IPS-20b (cell line): ENCODE results near the gene C17orf113.

Experiments used
- H3K27ac ChIP-seq: one replicate; pipeline ENCODE4 v1.5.1; 2013; ENCODE audit warnings: low read length
- H3K27me3 ChIP-seq: 2 replicates; pipeline ENCODE4 v1.6.1; 2013; ENCODE audit warnings: mild to moderate bottlenecking, low read length, inconsistent platforms; ENCODE audit not compliant: insufficient read depth
- H3K36me3 ChIP-seq: 2 replicates; pipeline ENCODE4 v1.6.1; 2013; ENCODE audit warnings: low read depth, mild to moderate bottlenecking, inconsistent platforms, low read length, moderate library complexity; ENCODE audit not compliant: insufficient read depth
- H3K4me1 ChIP-seq: 2 replicates; pipeline ENCODE4 v1.6.1; 2013; ENCODE audit warnings: mild to moderate bottlenecking, control low read depth, inconsistent platforms, low read length, moderate library complexity; ENCODE audit not compliant: insufficient read depth
- H3K4me3 ChIP-seq: 2 replicates; pipeline ENCODE4 v1.5.1; 2013; ENCODE audit warnings: mild to moderate bottlenecking, low read length, inconsistent platforms
- H3K9ac ChIP-seq: 2 replicates; pipeline ENCODE4 v1.6.1; 2013; ENCODE audit warnings: low read depth, mild to moderate bottlenecking, inconsistent platforms, low read length, moderate library complexity
- H3K9me3 ChIP-seq: 2 replicates; pipeline ENCODE4 v1.6.1; 2013; ENCODE audit warnings: mild to moderate bottlenecking, low read depth, low read length, inconsistent platforms; ENCODE audit not compliant: insufficient read depth

Gene C17orf113

DNA sequence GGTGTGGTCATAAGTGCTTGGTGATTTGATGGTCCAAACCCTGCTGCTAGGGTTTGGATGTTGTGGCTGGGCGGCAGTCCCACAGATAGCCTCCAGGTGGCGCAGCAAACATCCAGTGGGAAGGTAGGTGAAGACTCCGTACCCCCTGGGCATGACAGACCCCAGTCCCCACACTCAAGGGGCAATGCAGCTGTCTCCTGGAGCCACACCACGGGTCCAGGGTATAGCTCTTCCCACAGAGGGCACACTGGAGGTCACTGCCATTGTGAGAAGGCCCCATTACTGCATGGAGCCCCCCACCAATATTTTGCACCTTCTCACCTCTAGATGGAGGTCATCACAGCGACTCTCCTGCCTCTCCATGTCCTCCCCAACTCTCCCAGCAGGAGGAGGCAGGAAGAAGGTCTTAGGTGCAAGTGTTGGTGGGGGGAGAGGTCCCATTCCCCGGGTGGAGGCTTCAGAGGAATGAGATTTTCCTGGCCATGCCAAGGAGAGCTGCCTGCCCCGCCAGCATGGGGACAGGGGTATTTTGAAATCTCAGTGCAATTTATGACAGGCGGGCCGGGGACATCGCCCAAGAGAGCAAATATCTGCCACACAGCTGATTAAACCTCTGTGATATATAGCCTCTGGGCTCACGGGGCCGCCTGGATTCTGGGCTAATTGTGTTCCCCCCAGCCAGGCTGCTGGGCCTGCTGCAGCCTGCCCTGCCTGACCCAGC lies 17.1 kb upstream of the C17orf113 start:
- H3K4me3 ChIP-seq = no peak overlapping the region

DNA sequence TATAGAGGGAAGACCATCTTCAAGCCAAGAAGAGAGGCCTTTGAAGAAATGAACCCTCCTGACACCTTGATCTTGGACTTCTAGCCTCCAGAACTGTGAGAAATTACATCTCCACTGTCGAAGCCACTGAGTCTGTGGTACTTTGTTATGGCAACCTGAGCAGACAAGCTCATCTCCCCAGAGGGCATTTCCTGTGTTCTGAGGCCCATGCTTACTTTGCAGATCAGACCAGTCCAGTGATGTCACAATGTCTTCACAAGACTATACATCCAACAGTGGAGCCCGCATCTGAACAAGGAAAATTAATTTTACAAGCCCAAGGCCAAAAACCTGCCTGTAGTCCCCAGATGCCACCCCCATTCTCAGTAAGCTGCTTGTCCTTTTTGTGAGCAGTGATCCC lies 14.8 kb upstream of the C17orf113 start:
- Histone ChIP-seq H3K4me1 (no peaks in the 10 kb centered on the region), H3K4me3 (no peak overlapping the region), H3K9me3 (no peaks in the 10 kb centered on the region), H3K27ac (no peak overlapping the region), H3K36me3 (no peaks in the 10 kb centered on the region), H3K9ac (no peak overlapping the region), H3K27me3 (no peaks in the 10 kb centered on the region)

More for the DNA sequence above, 17.1 kb upstream of the C17orf113 start:
- Histone ChIP-seq H3K27me3 (peaks cover 15% of the 10 kb centered on the region), H3K4me1 (peaks cover 5% of the 10 kb centered on the region; the same call in 1 of the 2 replicates), H3K9me3 (no peaks in the 10 kb centered on the region), H3K9ac (no peak overlapping the region), H3K36me3 (no peaks in the 10 kb centered on the region), H3K27ac (no peak overlapping the region)

GRCh38 chr17:42062681-42063080 lies 12.3 kb upstream of the C17orf113 start:
- Histone ChIP-seq H3K27ac (no peak overlapping the region), H3K9me3 (no peaks in the 10 kb centered on the region), H3K9ac (no peak overlapping the region), H3K36me3 (no peaks in the 10 kb centered on the region), H3K4me1 (no peaks in the 10 kb centered on the region), H3K4me3 (no peak overlapping the region), H3K27me3 (no peaks in the 10 kb centered on the region)

- no peaks in the 10 kb centered on the region for H3K4me1 ChIP-seq
- H3K27ac ChIP-seq = no peak overlapping the region
- no peak overlapping the region for H3K9ac ChIP-seq
Measured at GRCh38 chr17:42061646-42062487, 11.5 kb upstream of the C17orf113 start.

DNA sequence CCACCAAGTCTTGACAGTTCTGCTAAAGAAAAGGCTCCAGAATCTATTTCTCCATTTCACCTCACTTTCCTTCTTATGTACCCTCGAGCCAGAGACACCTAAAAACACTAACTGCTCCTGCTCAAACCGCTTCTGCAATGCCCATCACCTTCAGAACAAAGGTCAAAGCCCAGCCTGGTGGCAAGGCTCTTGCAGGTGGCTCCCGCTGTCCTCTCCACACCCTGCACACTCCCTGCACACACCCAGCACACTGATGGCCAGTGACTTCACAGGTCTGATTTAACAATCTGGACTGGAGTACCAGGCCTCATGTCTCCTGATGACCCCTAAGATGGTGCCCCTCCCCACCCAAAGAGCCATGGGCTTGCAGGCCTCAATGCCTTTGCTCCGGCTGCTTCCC lies 9.8 kb upstream of the C17orf113 start:
- H3K4me3 ChIP-seq = no peak overlapping the region
- H3K9ac ChIP-seq = no peak overlapping the region
- H3K4me1 ChIP-seq = peaks cover 3% of the 10 kb centered on the region; the same call in 1 of the 2 replicates
- H3K9me3 ChIP-seq = no peaks in the 10 kb centered on the region
- no peaks in the 10 kb centered on the region for H3K36me3 ChIP-seq
- no peaks in the 10 kb centered on the region for H3K27me3 ChIP-seq
- no peak overlapping the region for H3K27ac ChIP-seq

More at GRCh38 chr17:42061646-42062487, 11.5 kb upstream of the C17orf113 start:
- no peak overlapping the region for H3K4me3 ChIP-seq
- H3K27me3 ChIP-seq = no peaks in the 10 kb centered on the region
- no peaks in the 10 kb centered on the region for H3K36me3 ChIP-seq
- no peaks in the 10 kb centered on the region for H3K9me3 ChIP-seq

DNA sequence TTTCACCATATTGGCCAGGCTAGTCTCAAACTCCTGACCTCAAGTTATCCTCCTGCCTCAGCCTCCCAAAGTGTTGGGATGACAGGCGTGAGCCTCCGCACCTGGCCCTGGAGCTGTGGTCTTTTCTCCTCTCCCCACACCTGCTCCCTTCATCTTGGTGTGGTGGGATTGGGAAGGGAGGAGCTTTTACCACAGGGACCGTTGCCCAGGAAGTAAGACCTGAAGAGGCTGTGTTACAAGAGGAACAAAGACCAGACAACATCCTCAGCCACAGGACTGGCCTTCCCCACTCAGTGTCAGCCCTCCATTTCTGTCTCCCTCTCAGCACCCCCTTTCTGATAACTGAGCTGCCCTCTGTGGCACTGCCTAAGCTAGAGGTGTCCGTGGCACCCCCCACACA lies 9.4 kb upstream of the C17orf113 start:
- Histone ChIP-seq H3K4me1 (peaks cover 6% of the 10 kb centered on the region; the same call in 1 of the 2 replicates), H3K9ac (no peak overlapping the region), H3K36me3 (no peaks in the 10 kb centered on the region), H3K4me3 (no peak overlapping the region), H3K9me3 (no peaks in the 10 kb centered on the region), H3K27ac (no peak overlapping the region), H3K27me3 (no peaks in the 10 kb centered on the region)

- Histone ChIP-seq H3K36me3 (no peaks in the 10 kb centered on the region), H3K27me3 (peaks cover 13% of the 10 kb centered on the region; the same call in 1 of the 2 replicates), H3K9ac (no peak overlapping the region), H3K27ac (no peak overlapping the region), H3K4me1 (peaks cover 10% of the 10 kb centered on the region; the same call in 1 of the 2 replicates), H3K9me3 (no peaks in the 10 kb centered on the region), H3K4me3 (no peak overlapping the region)
Measured at GRCh38 chr17:42058063-42058462, 7.7 kb upstream of the C17orf113 start.

- Histone ChIP-seq H3K27ac (no peak overlapping the region), H3K9ac (no peak overlapping the region), H3K27me3 (peaks cover 26% of the 10 kb centered on the region; the same call in 1 of the 2 replicates), H3K36me3 (no peaks in the 10 kb centered on the region), H3K9me3 (no peaks in the 10 kb centered on the region), H3K4me3 (no peak overlapping the region), H3K4me1 (peaks cover 11% of the 10 kb centered on the region)
Measured at GRCh38 chr17:42056635-42057034, 6.2 kb upstream of the C17orf113 start.

DNA sequence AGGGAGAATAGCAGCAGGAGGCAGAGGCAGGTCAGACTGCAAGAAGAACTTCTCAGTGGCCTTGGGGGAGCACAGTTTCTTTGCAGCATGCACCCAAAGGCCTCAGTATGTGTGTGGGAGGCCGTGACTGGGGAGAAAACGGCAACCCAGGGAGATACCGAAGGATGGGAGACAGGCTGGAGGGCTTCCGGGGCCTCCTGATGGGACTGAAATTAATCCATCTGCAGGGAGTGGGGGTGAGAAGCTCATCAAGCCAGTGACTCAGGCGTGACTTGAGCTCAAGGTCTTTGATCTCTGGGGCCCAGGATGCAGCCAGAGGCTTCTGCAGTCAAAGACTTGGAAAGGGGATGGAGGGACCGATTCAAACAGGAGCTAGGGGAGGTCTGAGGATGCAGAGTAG lies 5.1 kb upstream of the C17orf113 start:
- Histone ChIP-seq H3K27me3 (peaks cover 35% of the 10 kb centered on the region; the same call in 1 of the 2 replicates), H3K9ac (peak overlapping the region; percentile 7; the same call in 1 of the 2 replicates), H3K27ac (no peak overlapping the region), H3K36me3 (no peaks in the 10 kb centered on the region), H3K4me1 (peaks cover 18% of the 10 kb centered on the region), H3K4me3 (no peak overlapping the region; the same call in 1 of the 2 replicates), H3K9me3 (no peaks in the 10 kb centered on the region)

- peaks cover 18% of the 10 kb centered on the region for H3K4me1 ChIP-seq
- peak overlapping the region; percentile 7; the same call in 1 of the 2 replicates for H3K9ac ChIP-seq
- peaks cover 35% of the 10 kb centered on the region; the same call in 1 of the 2 replicates for H3K27me3 ChIP-seq
- no peak overlapping the region for H3K27ac ChIP-seq
- H3K36me3 ChIP-seq = no peaks in the 10 kb centered on the region
- H3K4me3 ChIP-seq = no peak overlapping the region; the same call in 1 of the 2 replicates
- H3K9me3 ChIP-seq = no peaks in the 10 kb centered on the region
Measured at GRCh38 chr17:42055027-42055426, 4.6 kb upstream of the C17orf113 start.

- Histone ChIP-seq H3K4me3 (no peak overlapping the region), H3K4me1 (peaks cover 18% of the 10 kb centered on the region), H3K9me3 (no peaks in the 10 kb centered on the region), H3K27me3 (peaks cover 43% of the 10 kb centered on the region; the same call in 1 of the 2 replicates), H3K9ac (no peak overlapping the region), H3K36me3 (no peaks in the 10 kb centered on the region), H3K27ac (no peak overlapping the region)
Measured at GRCh38 chr17:42053731-42054500, 3.5 kb upstream of the C17orf113 start.
